Cardiac fibroblast (primary cell): ENCODE measurements around the gene CLPTM1L.

ENCODE experiments used
- DNase-seq, 2 donors: peaks; one replicate each; pipeline versions ENCODE4 v3.0.0 to v3.0.0-alpha.2; 2010; ENCODE audit warnings: low read depth in 2 of 2
- H3K4me3 ChIP-seq, 2 donors: replicated peaks in 1 of 2; 1 replicate in 1 of 2; 2 replicates in 1 of 2; pipeline ENCODE4 v1.5.1; 2011; ENCODE audit warnings: low read depth in 2 of 2, low read length in 2 of 2, mild to moderate bottlenecking in 2 of 2, moderate library complexity in 1 of 2
- TF ChIP-seq, protein P1 (sequence below): IDR thresholded peaks from one replicate; pipeline ENCODE4 v1.5.1; 2011; ENCODE audit warnings: low read depth, mild to moderate bottlenecking, low read length, inconsistent platforms

The CLPTM1L gene

GRCh38 chr5:1384521-1384920 lies 39.6 kb upstream of the CLPTM1L start:
- no peak overlapping the region for H3K4me3 ChIP-seq
- DNase-seq, result no peak
- TF ChIP-seq, protein P1, sequence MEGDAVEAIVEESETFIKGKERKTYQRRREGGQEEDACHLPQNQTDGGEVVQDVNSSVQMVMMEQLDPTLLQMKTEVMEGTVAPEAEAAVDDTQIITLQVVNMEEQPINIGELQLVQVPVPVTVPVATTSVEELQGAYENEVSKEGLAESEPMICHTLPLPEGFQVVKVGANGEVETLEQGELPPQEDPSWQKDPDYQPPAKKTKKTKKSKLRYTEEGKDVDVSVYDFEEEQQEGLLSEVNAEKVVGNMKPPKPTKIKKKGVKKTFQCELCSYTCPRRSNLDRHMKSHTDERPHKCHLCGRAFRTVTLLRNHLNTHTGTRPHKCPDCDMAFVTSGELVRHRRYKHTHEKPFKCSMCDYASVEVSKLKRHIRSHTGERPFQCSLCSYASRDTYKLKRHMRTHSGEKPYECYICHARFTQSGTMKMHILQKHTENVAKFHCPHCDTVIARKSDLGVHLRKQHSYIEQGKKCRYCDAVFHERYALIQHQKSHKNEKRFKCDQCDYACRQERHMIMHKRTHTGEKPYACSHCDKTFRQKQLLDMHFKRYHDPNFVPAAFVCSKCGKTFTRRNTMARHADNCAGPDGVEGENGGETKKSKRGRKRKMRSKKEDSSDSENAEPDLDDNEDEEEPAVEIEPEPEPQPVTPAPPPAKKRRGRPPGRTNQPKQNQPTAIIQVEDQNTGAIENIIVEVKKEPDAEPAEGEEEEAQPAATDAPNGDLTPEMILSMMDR, result no peak

- no peak for DNase-seq
- TF ChIP-seq, protein P1, result no peak
These were observed 39.0 kb upstream of the CLPTM1L start for GRCh38 chr5:1383886-1384401.

DNA sequence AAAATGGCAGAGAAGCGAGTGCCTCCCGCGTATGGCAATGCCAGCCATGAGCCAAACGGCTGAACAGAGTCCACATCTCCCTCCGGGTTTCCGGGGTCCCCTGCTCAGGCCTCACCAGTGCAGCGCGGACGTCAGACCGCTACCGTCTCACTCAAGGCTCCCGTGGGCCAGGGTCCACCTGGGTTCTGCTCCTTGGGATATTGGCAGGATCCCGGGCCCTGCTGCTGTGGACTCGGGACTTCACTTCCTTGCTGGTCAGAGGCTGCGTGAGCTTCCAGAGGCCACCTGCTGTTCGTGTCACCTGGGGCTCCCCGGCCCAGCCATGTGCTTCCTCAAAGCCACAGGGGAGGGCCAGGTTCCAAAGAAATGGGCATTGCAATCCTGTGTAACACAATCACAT lies 38.4 kb upstream of the CLPTM1L start:
- TF ChIP-seq, protein P1, result no peak
- no peak for DNase-seq
- H3K4me3 ChIP-seq, result no peak overlapping the region

More at GRCh38 chr5:1383886-1384401, 39.0 kb upstream of the CLPTM1L start:
- no peak overlapping the region for H3K4me3 ChIP-seq

DNA sequence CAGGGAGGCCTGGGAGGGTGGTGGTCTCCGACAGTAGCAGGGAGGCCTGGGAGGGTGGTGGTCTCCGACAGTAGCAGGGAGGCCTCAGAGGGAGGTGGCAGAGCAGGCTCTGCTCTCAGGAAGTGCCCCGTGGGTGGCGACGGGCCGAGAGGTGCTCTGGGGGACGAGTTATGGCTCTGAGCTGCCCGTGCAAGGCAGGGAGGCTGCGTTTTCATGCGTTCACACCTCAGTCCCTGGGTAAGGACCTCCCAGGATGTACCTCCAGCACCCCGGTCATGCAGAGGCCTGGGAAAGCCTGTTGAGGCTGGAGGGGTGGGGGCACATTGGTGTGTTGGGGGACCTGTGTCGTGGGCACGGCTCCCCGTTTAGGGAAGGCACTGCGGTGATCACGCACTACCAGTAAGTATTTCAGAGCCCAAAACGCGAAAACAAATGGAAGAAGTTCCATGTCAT lies 37.4 kb upstream of the CLPTM1L start:
- DNase-seq, result no peak
- TF ChIP-seq, protein P1, result no peak
- no peak overlapping the region for H3K4me3 ChIP-seq

- DNase-seq, result no peak
- no peak overlapping the region for H3K4me3 ChIP-seq
- TF ChIP-seq, protein P1, result no peak
These were observed 36.7 kb upstream of the CLPTM1L start for GRCh38 chr5:1381370-1382247.

DNA sequence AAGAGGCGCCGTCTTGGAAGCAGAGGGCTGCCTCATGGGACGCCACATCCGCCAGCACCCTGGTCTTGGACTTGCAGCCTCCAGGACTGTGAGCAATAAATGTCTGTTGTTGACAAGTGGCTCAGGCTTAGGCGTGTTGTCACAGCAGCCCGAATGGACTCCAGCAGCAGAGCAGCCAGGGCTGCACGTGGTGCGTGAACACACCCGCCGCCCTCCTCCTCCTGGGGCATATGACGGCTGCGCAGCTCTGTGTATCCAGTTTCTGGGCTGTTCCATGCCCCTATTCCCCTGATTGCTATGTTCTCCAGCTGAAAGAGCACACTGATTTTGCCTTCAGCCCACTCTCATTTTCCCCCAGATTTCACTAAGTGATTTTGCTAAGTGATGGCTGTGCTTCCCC lies 36.0 kb upstream of the CLPTM1L start:
- no peak for DNase-seq
- no peak overlapping the region for H3K4me3 ChIP-seq
- TF ChIP-seq, protein P1, result no peak
